Right hindlimb (tissue), 1 donor: ENCODE data around the gene PCMTD2.
"Not testable (repeated sequence)": the region's sequence is repeated elsewhere in the genome, so short reads cannot be mapped to it uniquely, and the experiment has no call there.

ENCODE experiments used
- DNase-seq: peaks from one replicate; pipeline ENCODE4 v3.0.0-alpha.2; 2018

Gene PCMTD2

GRCh38 chr20:64257107-64257757 is 1.7 kb downstream of the PCMTD2 start:
- DNase-seq = no peak

DNA sequence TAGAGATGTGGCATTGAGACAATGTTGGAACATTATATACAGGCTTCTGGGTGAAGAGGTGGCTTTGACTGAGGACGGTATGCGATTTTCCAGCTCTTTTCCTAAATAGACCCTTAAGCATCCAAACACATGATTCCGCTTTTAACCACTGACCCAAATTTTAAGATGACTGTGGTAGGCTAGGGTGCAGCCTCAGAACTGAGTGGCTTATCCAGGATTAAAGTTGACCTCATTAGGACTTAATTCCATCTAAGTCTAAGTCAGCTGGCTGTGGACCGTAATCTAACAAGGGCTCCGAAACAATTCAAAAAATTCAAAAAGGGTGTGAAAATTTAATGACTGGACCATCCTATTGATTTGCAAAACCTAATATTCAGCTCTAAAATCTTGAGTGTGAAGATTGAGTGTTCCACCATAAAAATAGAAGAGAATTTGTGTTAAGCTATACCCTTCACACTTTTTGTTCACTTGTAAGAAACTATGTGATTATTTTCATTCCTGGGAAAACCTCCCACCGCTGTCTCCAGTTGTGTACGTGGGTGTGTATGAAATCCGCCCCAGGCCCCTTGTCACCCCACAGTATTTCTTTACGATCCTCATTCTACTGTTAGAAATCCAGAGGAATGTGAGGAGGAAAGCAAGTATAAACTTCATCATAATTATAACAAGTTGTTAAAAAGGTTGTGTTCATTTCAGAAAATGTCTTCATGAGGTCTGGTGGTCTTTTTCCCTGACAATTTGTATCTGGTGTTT is 2.7 kb downstream of the PCMTD2 start:
- DNase-seq = no peak

- no peak for DNase-seq
Observed at GRCh38 chr20:64260239-64260638, 4.7 kb downstream of the PCMTD2 start.

DNA sequence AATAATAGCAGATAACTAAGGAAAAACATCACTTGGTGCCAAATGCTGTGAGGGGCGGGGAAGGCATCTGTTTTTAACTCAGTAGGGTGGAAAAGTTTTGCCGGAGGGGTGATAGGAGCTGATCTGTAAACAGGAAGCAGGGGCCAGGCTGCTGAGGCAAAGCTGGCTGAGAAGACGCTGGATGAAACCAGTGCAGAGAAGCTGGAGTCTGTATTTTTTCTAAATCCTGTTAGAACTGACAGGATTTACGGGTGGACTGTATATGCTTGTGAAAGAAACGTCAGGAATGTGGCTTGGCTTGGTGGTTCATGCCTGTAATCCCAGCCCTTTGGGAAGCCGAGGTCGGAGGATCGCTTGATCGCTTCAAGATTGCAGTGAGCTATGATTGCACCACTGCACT is 5.6 kb downstream of the PCMTD2 start:
- DNase-seq = peak; percentile 48

DNA sequence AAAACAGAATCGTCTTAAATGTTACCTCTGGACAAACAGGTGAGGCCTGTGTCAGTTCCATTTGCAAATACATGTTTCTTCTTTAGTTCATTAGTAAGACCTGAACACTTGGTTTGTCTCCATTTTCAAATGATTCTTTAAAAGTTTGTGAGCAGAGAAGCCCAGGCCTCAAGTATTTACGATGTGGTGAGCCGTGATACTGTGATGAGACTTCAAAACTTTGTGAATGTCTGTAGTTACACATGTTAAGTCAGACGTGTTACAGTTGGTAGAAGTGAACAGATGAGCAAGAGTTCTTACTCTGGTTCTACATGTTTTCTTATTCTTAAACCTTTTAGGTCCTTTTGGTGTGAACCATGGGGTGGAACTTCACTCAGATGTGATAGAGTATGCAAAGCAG is 8.5 kb downstream of the PCMTD2 start:
- DNase-seq = no peak

GRCh38 chr20:64265201-64265600 is 9.7 kb downstream of the PCMTD2 start:
- no peak for DNase-seq

DNA sequence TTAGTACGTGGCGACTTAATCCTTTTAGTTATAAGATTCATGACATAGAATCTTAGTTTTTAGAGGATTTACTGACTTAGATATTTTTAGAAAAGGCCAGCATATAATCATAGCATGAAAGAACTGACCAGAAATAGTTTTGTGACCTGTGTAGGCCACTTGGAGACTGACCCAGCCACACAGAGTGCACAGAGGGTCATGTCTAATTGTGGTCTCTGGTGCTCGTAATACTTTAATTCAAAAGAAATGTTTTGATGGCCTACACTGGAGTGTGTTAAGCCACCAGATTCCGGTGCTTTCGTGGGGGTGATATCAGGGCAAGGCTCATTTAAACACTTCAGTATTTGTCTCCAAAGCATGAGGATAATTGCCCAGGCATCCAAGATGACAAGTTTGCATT is 11.4 kb downstream of the PCMTD2 start:
- no peak for DNase-seq

DNA sequence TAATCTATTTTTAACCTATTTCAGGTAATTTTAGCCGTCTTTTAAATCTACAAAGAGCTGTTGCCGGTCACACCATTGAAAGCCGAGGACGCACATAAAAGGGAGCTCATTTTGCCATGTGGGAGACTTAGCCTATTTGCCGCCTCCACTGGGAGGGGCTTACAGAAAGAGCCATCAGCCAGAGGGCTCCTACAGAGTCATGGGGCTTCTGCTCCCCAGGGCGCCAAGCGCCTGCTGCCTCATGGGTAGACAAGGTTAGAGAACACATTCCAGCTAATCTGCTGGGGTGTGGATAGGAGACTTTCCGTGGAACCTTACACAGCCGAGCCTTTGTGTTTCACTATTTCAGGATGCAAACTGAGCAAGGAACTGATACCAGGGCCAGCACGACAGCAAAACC is 12.6 kb downstream of the PCMTD2 start:
- DNase-seq = no peak

DNA sequence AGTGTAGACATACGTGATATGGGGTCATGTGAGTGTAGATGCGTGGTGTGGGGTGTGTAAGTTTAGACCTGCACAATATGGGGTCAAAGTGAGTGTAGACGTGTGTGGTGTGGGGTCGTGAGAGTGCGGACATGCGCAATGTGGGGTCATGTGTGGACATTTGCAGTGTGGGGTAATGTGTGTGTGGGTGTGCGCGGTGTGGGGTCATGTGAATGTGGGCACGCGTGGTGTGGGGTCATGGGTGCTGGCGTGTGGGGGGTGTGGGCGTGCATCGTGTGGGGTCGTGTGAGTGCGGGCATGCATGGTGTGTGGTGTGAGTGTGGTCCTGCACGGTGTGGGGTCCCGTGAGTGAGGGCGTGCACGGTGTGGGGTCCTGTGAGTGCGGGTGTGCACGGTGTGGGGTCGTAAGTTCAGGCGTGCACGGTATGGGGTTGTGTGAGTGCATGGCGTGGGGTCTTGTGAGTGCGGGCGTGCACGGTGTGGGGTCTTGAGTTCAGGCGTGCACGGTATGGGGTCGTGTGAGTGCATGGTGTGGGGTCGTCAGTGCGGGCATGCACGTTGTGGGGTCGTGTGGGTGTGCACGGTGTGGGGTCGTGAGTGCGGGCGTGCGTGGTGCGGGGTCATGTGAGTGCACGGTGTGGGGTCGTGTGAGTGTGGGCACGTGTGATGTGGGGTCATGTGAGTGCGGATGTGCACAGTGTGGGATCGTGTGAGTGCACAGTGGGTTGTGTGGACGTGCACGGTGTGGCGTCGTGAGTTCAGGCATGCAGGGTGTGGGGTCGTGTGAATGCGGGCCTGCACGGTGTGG is 14.3 kb downstream of the PCMTD2 start:
- DNase-seq = no peak

GRCh38 chr20:64271636-64272035 is 16.1 kb downstream of the PCMTD2 start:
- DNase-seq = no peak

DNA sequence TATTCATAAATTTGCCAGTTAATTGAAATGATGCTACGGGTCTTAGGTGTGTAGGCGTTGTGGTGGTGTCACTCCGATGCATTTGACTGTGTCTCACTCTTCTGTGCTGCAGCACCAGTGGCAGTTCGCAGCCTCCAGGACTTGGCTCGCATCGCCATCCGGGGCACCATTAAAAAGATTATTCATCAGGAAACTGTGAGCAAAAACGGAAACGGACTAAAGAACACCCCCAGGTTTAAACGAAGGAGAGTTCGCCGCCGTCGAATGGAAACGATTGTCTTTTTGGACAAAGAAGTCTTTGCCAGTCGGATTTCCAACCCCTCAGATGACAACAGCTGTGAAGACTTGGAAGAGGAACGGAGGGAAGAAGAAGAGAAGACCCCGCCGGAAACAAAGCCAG is 17.6 kb downstream of the PCMTD2 start:
- DNase-seq = no peak

- no peak for DNase-seq
Observed at GRCh38 chr20:64276817-64277216, 21.3 kb downstream of the PCMTD2 start.

DNA sequence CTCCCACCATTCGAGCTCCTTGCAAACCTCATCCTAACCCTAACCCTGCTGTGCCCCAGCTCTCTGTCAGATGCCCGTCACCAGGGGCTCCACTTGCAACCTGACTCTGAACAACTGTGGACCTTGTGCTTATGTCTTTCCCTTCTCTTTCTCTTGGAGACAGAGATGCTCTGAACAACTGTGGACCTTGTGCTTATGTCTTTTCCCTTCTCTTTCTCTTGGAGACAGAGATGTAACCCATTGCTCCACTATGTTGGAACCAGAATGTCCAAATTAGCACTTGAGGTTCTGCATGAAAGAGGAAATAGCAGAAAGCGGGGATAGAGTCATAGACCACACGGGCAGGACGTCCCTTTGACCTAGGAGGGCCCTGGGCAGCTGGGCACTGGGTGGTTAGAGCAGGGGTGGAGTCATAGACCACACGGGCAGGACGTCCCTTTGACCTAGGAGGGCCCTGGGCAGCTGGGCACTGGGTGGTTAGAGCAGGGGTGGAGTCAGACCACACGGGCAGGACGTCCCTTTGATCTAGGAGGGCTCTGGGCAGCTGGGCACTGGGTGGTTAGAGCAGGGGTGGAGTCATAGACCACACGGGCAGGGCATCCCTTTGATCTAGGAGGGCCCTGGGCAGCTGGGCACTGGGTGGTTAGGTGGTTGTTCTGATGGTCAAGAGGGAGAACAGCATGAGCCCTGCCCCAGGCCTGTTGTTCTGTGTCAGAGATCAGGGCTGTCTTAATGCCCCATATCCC is 22.2 kb downstream of the PCMTD2 start:
- no peak for DNase-seq

DNA sequence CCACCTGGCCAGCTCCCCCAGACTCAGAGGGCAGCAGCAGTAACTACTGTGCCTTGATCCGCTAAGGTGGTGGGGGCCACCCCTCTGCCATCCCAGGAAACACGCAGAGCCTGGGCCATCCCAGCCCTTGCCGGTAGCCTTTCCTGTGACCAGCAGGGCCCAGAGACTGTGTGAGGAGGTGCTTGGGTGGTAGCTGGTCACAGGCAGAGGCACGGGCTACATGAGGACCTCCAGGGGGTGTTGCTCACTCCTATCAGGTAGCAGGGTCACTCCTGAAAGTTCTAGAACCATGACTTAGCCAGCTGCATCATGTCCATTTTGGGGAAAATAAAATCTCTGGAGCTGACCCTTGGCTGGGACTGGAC is 22.8 kb downstream of the PCMTD2 start:
- DNase-seq = no peak

DNA sequence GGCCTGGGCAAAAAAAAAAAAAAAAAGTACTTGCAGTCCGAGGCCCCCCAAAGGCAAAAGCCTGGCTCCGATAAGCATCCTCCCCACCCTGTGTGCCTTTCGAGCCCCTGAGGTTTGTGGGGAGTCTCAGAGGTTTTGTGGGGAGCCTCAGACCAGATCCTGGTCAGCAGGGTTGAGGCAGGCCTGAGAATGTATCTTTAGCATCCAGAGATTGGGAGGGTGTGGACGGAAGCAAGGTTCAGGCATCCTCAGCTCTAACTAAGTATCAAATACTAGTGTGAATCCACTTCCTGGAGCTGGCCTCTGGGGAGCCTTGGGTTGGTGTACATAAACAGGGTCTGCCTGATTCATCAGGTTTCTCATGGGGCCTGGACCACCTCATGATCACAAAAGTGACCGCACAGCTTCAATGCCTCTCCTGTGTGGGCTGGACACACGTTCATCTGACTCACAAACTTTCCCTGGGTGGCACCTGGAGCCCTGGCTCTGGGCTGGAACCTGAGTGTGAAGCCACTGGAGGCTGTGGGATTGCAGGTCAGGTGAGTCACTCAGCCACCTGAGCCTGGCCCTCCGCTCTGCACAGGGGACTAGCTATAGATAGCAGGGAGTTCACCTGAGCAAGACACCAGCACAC is 24.4 kb downstream of the PCMTD2 start:
- DNase-seq = no peak

DNA sequence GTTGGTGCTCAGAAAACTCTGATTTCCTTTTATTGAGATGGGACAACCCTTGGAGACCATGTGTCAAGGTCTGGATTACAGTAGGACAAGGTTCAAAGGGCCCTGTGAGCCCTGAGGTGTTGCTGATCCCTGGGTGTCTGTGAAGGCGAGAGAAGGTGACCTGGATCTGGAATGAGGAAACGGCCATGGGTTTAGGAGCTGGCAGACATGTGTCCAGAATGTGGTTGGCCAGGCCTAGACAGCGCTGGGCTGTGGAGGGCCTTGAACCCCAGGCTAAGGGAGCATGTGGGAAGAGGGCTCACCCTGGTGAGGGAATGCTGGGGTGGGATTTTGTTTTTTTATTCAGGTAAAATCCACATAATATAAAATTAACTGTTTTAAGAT is 24.9 kb downstream of the PCMTD2 start:
- DNase-seq = no peak

- no peak for DNase-seq
Observed at GRCh38 chr20:64283646-64284045, 28.1 kb downstream of the PCMTD2 start.

GRCh38 chr20:64285579-64286446 is 30.3 kb downstream of the PCMTD2 start:
- DNase-seq = not testable (repeated sequence)

DNA sequence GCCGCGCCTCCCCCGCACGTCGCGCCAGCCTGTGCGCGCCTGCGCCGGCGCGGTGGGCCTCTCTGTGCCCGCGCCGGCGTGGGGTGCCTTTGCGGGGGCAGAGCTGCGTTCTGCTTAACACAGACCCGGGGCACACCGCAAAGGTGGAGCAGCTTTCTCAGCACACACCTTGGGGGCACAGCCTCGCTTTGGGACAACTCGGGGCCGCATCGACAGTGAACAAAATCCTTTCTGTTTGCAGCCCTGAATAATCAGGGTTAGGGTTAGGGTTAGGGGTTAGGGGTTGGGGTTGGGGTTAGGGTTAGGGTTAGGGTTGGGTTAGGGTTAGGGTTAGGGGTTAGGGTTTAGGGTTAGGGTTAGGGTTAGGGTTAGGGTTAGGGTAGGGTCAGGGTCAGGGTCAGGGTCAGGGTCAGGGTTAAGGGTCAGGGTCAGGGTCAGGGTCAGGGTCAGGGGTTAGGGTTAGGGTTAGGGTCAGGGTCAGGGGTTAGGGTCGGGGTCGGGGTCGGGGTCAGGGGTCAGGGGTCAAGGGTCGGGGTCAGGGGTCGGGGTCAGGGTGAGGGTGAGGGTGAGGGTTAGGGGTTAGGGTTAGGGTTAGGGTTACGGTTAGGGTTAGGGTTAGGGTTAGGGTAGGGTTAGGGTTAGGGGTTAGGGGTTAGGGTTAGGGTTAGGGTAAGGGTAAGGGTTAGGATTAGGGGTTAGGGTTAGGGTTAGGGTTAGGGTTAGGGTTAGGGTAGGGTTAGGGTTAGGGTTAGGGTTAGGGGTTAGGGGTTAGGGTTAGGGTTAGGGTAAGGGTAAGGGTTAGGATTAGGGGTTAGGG is 31.1 kb downstream of the PCMTD2 start:
- not testable (repeated sequence) for DNase-seq

GRCh38 chr20:64287264-64287590 is 31.7 kb downstream of the PCMTD2 start:
- not testable (repeated sequence) for DNase-seq

- not testable (repeated sequence) for DNase-seq
Observed at GRCh38 chr20:64292167-64292566, 36.6 kb downstream of the PCMTD2 start.
